B cell (primary cell): ENCODE measurements around the gene LRIT2. TPM values are rescaled to one million over a fixed set of nuclear protein-coding genes. Genes with fewer than 3 reads are reported as not detected.

ENCODE experiments used
- ATAC-seq: fragments of 200-7000 bp; cut with Tn5 transposase; one replicate; pipeline ENCODE4 v1.10.0; 2021; ENCODE audit warnings: low read depth, mild to moderate bottlenecking, moderate number of reproducible peaks, moderate library complexity
- CTCF ChIA-PET: fragments of 350-600 bp; sonication (Branson Sonifier 250); formaldehyde crosslinking; loops from one replicate; lab custom pipeline; 2021; ENCODE audit warnings: antibody characterized with exemption, inconsistent platforms; lab: Charles Lee
- POLR2A ChIA-PET: fragments of 350-600 bp; sonication (Branson Sonifier 250); formaldehyde crosslinking; loops from one replicate; lab custom pipeline; 2021; ENCODE audit warnings: antibody characterized with exemption; lab: Charles Lee
- DNase-seq: peaks from one replicate; pipeline ENCODE4 v3.0.0; 2013
- H2AFZ ChIP-seq: 2 replicates; pipeline ENCODE4 v1.6.1; 2012; ENCODE audit warnings: mild to moderate bottlenecking, low read depth, low read length; ENCODE audit not compliant: insufficient read depth, poor library complexity, severe bottlenecking
- H3K27ac ChIP-seq, 2 donors: 1 replicate in 1 of 2; 2 replicates in 1 of 2; pipeline ENCODE4 v1.5.1; 2012 to 2013; ENCODE audit warnings: low read length in 2 of 2, mild to moderate bottlenecking in 2 of 2, moderate library complexity in 1 of 2
- H3K27me3 ChIP-seq, 4 experiments: fragments of 200-600 bp in 1 of 4; sonication (generic) in 1 of 4; replicated peaks in 1 of 4; 1 replicate in 2 of 4; 2 replicates in 2 of 4; pipeline versions ENCODE4 v1.6.1 to v1.7.0; 2013 to 2016; ENCODE audit warnings: low read length in 3 of 4, mild to moderate bottlenecking in 2 of 4, mixed read lengths in 1 of 4, moderate library complexity in 1 of 4; ENCODE audit not compliant: insufficient read depth in 4 of 4, control insufficient read depth in 3 of 4; ENCODE audit errors: control extremely low read depth in 1 of 4
- H3K36me3 ChIP-seq, 2 experiments: replicated peaks in 1 of 2; 1 replicate in 1 of 2; 2 replicates in 1 of 2; pipeline versions ENCODE4 v1.6.1 to v1.7.1; 2013; ENCODE audit warnings: low read length in 1 of 2; ENCODE audit not compliant: insufficient read depth in 2 of 2, control insufficient read depth in 1 of 2; ENCODE audit errors: control extremely low read depth in 1 of 2, extremely low read depth in 1 of 2
- H3K4me1 ChIP-seq, 2 donors: fragments of 200-600 bp in 1 of 2; sonication (generic) in 1 of 2; 1 replicate in 1 of 2; 2 replicates in 1 of 2; pipeline versions ENCODE4 v1.5.1 to v1.6.1; 2013 to 2017; ENCODE audit warnings: low read length in 2 of 2; ENCODE audit not compliant: control insufficient read depth in 2 of 2, insufficient read depth in 2 of 2
- H3K4me2 ChIP-seq: replicated peaks from 2 replicates; pipeline ENCODE3; 2012; ENCODE audit warnings: mild to moderate bottlenecking, low read depth, low read length; ENCODE audit not compliant: poor library complexity, severe bottlenecking
- H3K4me3 ChIP-seq, 5 experiments: fragments of 200-600 bp in 1 of 5; sonication (generic) in 1 of 5; 1 replicate in 3 of 5; 2 replicates in 2 of 5; pipeline versions ENCODE4 v1.5.1 to v1.7.0; 2011 to 2016; ENCODE audit warnings: low read length in 4 of 5, mild to moderate bottlenecking in 4 of 5, low read depth in 2 of 5, control low read depth in 1 of 5, moderate library complexity in 1 of 5; ENCODE audit not compliant: insufficient read depth in 1 of 5; ENCODE audit errors: control extremely low read depth in 1 of 5, extremely low read depth in 1 of 5
- H3K79me2 ChIP-seq: fragments of 200-600 bp; sonication (generic); one replicate; pipeline ENCODE4 v1.6.0; 2016; ENCODE audit warnings: low read length; ENCODE audit not compliant: control insufficient read depth, insufficient read depth
- H3K9ac ChIP-seq: fragments of 200-600 bp; sonication (generic); 2 replicates; pipeline ENCODE4 v1.6.1; 2017; ENCODE audit warnings: mild to moderate bottlenecking, low read length, moderate library complexity
- H3K9me3 ChIP-seq, 3 donors: one replicate each; pipeline versions ENCODE4 v1.6.1 to v1.7.1; 2013; ENCODE audit warnings: low read length in 2 of 3; ENCODE audit not compliant: control insufficient read depth in 2 of 3, insufficient read depth in 1 of 3; ENCODE audit errors: control extremely low read depth in 1 of 3
- H4K20me1 ChIP-seq: 2 replicates; pipeline ENCODE4 v1.6.0; 2012; ENCODE audit warnings: mild to moderate bottlenecking, low read length; ENCODE audit not compliant: insufficient read depth, control insufficient read depth, poor library complexity, severe bottlenecking
- H3K27ac Mint-ChIP-seq: one replicate; pipeline ENCODE4 v1.8.0; 2021; ENCODE audit warnings: mixed read lengths
- H3K27me3 Mint-ChIP-seq: one replicate; pipeline ENCODE4 v1.8.0; 2021; ENCODE audit warnings: mixed read lengths
- H3K4me1 Mint-ChIP-seq: one replicate; pipeline ENCODE4 v1.8.0; 2021; ENCODE audit warnings: mixed read lengths
- H3K4me3 Mint-ChIP-seq: one replicate; pipeline ENCODE4 v1.8.0; 2021; ENCODE audit warnings: mixed read lengths
- H3K9me3 Mint-ChIP-seq: one replicate; pipeline ENCODE4 v1.8.0; 2022; ENCODE audit warnings: mixed read lengths; ENCODE audit not compliant: insufficient read depth
- EZH2 ChIP-seq: IDR thresholded peaks from 2 replicates; pipeline ENCODE4 v1.6.1; 2012; ENCODE audit warnings: borderline replicate concordance, low read depth, mild to moderate bottlenecking, moderate library complexity, low read length; ENCODE audit not compliant: insufficient read depth, poor library complexity, severe bottlenecking
- WGBS: methylation state at CpG from one replicate; pipeline ENCODE4 v1.1.5; 2013; ENCODE audit warnings: missing lambda C conversion rate; ENCODE audit not compliant: insufficient coverage; 5-methylcytosine and 5-hydroxymethylcytosine counted together
- intact Hi-C: fragments of 100-400 bp; cut with micrococcal nuclease; formaldehyde crosslinking; loops from one replicate; pipeline ENCODE4 v1.10.0; 2022
- polyA plus RNA-seq: library from polyadenylated mRNA; depleted of rRNA; stranded (reverse); fragments of >200 nt; gene quantifications from 2 replicates; pipeline ENCODE4 v1.2.3, GENCODE V29; 2012
- total RNA-seq, 2 donors: library from RNA; stranded (reverse); fragments of 120-200 nt in 1 of 2; gene quantifications; 1 replicate in 1 of 2; 2 replicates in 1 of 2; pipeline versions ENCODE4 v1.2.3 to v1.2.4, GENCODE V29; 2013 to 2022
- TF ChIP-seq, protein P1 (sequence below): fragments of 200-600 bp; IDR thresholded peaks from one replicate; pipeline ENCODE4 v1.8.0; 2022; ENCODE audit warnings: antibody characterized with exemption, mild to moderate bottlenecking

Gene LRIT2
- total and polyA plus RNA-seq, 2 donors (not counting 1 experiment from before 2014, with no cell fraction given), result not detected

DNA sequence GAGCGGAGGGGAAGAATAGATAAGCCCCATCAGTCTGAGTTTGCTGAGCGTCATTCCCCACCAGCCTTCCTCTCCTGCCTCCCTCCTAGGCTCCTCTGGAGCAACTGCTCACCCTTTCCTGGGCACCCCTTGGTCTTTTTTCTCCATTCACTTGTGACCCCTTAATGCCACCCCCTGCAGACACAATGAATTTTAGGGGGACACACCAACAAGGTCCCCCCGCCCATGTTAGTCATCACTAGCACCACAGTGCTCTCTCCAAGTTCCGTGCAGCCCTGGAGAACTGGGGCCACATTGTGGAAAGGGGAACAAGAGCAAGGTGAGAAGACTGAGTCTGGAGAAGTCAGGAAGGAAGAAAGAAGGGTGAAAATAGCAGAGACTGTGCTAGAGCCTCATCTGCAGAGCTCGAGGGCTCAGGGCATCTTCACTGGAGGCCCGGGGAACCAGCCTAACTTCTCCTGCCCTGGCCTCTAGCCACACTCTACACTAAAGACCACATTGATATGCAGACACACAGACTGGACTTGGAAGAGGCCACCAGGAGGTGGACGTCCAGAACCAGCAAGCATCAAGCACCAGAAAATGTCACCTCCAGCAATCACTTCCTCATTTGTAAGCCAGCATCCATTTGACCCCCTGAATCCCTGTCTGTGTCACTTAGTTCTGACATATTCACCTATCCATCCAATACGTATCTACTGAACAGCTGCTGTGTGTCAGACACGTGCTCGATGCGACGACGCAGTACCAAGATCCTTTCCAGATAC is 37.0 kb upstream of the LRIT2 start:
- Histone ChIP-seq H3K36me3 (no peaks in the 10 kb centered on the region), H3K79me2 (no peaks in the 10 kb centered on the region), H2AFZ (no peak overlapping the region), H3K4me3 (no peak overlapping the region), H3K4me2 (no peak overlapping the region), H3K9ac (no peak overlapping the region), H4K20me1 (no peaks in the 10 kb centered on the region), H3K27me3 (peaks cover 0 to 24% (median 2%) of the 10 kb centered on the region in 4 experiments), H3K4me1 (no peaks in the 10 kb centered on the region), H3K27ac (no peak overlapping the region), H3K9me3 (no peaks in the 10 kb centered on the region)
- intact Hi-C loops, result no loop called here
- 81% methylated on average over 5 of the region's 13 CpGs for WGBS
- Mint-ChIP-seq H3K27me3 (peaks cover 50% of the 10 kb centered on the region), H3K9me3 (no peaks in the 10 kb centered on the region), H3K27ac (no peak overlapping the region), H3K4me3 (no peak overlapping the region), H3K4me1 (no peaks in the 10 kb centered on the region)
- POLR2A ChIA-PET, result no interaction called here
- CTCF ChIA-PET, result interaction anchor here (0.8 to 10.7 kb wide), 7 partner anchors 20 to 276 kb away, joined by 3 to 267 read pairs (median 3); no protein-coding TSS in a partner anchor
- TF ChIP-seq EZH2, result no peak
- TF ChIP-seq, protein P1, sequence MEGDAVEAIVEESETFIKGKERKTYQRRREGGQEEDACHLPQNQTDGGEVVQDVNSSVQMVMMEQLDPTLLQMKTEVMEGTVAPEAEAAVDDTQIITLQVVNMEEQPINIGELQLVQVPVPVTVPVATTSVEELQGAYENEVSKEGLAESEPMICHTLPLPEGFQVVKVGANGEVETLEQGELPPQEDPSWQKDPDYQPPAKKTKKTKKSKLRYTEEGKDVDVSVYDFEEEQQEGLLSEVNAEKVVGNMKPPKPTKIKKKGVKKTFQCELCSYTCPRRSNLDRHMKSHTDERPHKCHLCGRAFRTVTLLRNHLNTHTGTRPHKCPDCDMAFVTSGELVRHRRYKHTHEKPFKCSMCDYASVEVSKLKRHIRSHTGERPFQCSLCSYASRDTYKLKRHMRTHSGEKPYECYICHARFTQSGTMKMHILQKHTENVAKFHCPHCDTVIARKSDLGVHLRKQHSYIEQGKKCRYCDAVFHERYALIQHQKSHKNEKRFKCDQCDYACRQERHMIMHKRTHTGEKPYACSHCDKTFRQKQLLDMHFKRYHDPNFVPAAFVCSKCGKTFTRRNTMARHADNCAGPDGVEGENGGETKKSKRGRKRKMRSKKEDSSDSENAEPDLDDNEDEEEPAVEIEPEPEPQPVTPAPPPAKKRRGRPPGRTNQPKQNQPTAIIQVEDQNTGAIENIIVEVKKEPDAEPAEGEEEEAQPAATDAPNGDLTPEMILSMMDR, result no peak
- ATAC-seq (no peak), DNase-seq (no peak)

DNA sequence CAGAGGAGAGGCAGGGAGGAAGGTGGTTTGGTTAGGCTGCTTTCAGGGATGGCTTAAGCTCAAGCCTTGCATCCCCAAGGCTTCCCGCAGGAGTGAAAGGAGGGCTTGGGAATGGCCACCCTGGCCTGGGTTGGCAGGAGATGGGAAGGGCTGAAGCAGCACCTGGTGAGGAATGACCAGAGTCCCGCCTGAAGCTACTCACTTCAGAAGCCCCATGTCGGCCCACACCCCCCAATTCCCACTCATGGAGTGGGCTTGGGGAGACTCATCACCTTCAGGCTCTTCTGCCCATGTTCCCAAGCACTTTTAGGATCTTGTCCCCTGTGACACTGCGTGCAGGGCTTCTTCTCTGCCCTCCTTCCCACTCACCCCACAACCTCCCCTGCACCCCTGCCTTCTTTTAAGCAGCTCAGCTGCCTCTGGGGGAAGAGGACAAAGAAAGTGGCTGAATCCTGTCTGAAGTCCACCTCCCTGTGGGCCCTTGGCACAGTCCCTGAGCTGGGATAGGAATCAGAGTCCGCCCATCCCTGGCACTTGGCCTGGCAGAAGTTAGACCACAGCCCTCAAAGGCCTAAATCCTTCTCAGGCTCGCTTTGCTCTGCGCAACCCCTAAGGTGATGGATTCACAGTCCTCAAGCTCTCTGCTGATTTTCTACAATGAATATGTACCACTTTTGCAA is 36.0 kb upstream of the LRIT2 start:
- Histone ChIP-seq H2AFZ (no peak overlapping the region), H3K4me1 (no peaks in the 10 kb centered on the region), H3K4me2 (no peak overlapping the region), H3K4me3 (no peak overlapping the region), H4K20me1 (no peaks in the 10 kb centered on the region), H3K9ac (no peak overlapping the region), H3K36me3 (no peaks in the 10 kb centered on the region), H3K9me3 (no peaks in the 10 kb centered on the region), H3K27me3 (peaks cover 0 to 24% (median 2%) of the 10 kb centered on the region in 4 experiments), H3K27ac (no peak overlapping the region), H3K79me2 (no peaks in the 10 kb centered on the region)
- WGBS, result 79% methylated on average over 6 of the region's 7 CpGs
- Mint-ChIP-seq H3K27ac (no peak overlapping the region), H3K4me3 (no peak overlapping the region), H3K27me3 (peaks cover 54% of the 10 kb centered on the region), H3K9me3 (no peaks in the 10 kb centered on the region), H3K4me1 (no peaks in the 10 kb centered on the region)
- DNase-seq (no peak), ATAC-seq (no peak)
- POLR2A ChIA-PET, result no interaction called here
- intact Hi-C loops, result no loop called here
- TF ChIP-seq, protein P1, result no peak
- TF ChIP-seq EZH2, result no peak
- CTCF ChIA-PET, result interaction anchor here (0.8 to 10.7 kb wide), 3 partner anchors 29 to 277 kb away, joined by 3 to 267 read pairs (median 3); no protein-coding TSS in a partner anchor
